NCI-H2107 treated with DMSO at 0.1 percent for 48 hours (cell line): Measurements from ENCODE around the gene CCNL2.

Experiments
- DNase-seq: peaks from one replicate; lab custom pipeline; 2025; ENCODE audit not compliant: unreplicated experiment; lab: John Stamatoyannopoulos, UW

CCNL2 gene

DNA sequence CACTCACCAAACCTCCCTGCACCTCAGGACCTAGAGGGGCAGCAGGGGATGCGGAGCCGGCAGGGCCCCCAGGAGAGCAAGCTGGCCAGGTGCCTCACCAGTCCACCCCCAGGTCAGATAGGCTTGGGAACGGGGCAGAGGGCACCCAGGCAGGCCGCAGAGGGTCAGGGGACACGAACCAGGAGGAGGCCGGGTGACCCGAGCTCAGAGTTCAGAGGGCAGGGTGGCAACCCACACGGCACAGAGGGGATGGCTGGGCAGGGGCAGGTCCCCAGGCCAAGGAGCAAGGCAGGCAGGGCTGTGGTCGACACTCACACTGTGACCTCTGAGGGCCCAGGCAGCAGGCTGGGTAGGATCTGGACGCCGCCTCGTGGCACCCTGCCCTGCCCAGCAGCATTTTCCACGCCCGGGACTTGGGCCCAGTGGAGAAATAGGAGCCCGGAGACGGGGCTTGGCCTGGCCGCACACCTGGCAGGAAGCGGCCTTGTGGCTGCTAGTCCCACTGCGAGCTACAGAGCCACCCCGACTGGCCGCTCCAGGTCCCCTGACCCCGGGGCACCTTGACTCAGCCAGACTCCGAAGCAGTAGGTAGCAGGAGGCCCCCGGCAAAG is 55.2 kb downstream of the CCNL2 start:
- no peak for DNase-seq

DNA sequence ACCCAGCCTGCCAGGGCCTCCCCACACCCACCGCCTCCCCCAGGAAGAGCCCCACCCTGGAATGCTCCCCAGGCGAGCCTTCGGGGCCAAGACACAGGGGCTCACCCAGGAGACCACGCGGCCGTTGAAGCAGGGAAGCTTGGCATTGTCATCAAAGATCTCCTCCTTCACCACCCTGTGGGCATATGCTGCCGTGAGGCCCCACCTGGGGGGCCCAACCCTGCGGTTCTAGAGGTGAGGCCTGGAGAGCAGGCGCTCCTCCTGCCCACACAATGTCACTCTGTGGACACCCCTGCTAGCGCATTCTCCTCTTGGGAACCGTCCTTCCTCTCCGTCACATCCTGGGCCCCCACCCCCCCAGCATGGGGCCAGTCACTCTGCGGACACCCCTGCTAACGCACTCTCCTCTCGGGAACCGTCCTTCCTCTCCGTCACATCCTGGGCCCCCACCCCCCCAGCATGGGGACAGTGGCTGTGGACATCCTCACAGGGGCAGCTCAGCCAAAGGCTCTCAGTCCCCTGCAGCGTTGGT is 56.5 kb downstream of the CCNL2 start:
- no peak for DNase-seq

DNA sequence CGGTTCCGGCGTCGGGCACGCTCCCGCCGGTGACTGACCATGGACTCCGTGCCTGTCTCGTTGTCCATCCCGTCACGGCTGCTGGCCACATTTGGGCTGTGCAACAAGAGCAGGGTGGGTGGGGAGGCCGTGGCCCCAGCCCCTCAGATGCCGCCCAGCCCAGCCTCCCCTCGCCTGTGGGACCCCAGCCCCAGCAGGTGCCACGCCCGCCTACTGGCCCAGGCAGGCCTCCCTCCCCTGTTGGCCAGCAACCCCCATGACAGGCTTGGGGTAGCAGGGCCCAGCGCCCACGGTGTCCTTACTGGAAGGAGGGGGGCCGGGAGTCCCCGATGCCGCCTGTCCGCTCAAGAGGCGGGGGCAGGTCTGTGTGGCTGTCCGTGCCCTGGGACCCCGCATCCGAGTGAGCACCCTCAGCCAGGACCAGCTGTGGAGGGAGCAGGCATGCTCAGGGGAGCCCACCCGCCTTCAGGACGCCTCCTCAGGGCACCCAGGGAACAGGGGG is 57.0 kb downstream of the CCNL2 start:
- no peak for DNase-seq

DNA sequence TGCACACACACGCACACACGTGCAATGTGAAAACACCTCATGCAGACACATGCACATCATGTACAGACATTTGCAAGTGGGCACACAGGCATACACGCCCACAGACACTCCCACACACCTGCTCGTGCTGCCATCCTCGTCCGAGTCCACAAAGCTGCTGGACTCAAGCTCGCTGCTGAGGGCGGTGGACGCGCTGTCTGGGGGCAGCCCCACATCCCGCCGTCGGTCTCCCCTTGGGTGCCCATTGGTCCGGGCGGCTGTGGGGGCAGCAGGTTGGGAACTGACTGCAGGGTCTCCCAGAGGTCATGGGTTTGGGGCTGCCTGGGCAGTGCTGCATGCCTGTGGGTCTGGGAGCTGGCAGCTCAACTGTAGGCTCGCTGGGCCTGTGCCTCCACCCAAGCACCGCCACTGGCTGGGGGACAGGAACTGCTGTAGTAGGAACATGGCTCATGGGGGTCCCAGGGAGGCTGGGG is 57.5 kb downstream of the CCNL2 start:
- no peak for DNase-seq

DNA sequence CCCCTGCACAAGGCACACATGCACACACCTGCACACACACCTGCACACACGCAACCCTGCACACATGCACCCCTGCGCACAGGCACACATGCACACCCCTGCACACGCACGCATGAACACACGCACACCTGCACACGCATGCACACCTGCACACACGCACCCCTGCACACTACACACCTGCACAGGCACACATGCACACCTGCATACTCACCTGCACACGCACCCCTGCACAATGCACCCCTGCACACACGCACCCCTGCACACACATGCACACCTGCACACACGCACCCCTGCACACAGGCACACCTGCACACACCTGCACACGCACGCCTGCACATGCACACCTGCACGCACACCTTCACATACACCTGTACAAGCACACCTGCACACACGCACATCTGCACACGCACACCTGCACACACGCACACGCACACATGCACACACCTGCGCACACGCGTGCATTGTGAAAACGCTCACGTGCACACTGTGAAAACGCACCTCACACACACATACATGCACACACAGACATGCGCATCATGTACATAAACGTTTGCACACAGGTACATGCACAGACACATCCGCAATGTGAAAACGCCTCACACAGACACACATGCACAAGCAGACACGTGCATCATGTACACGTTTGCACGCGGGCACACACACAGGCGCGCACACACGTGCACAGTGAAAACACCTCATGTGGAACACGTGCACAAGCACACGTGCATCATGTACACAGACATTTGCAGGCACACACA is 58.2 kb downstream of the CCNL2 start:
- no peak for DNase-seq

DNA sequence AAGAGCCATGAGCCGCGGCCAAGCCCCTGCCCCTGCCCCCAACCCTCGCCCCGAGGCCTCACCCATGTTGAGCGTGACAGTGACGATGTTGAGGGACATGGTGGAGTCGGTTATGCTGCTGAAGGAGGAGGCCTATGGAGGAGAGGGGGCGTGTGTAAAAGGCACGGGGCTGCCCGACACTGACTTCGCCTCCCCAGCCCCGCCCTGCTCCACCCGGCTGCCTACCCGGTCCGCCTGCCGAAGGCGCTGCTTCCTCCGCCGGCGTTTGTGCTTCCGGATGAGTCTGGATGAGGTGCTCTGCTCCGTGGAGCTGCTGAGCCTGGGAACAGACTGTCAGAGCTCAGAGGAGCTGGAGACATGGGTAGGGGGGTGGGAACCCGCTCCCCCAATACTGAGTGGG is 59.0 kb downstream of the CCNL2 start:
- DNase-seq = no peak

DNA sequence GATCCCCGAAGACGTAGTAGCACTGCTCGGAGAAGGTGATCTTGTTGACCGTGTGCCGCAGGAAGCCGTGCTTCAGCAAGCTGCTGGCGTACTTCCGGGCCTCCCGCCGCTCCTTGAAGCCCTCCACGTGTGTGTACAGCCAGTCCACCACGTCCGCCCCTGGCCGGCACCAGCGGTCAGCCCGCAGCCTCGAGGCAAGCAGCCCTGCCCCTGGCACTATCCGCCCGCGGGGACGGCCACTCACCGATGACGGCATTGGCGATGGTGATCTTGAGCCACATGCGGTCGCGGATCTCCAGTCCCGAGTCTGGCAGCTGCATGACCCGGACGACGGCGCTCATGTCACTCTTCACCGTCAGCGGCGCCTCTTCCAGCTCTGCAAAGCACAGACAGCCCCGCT is 60.9 kb downstream of the CCNL2 start:
- no peak for DNase-seq

DNA sequence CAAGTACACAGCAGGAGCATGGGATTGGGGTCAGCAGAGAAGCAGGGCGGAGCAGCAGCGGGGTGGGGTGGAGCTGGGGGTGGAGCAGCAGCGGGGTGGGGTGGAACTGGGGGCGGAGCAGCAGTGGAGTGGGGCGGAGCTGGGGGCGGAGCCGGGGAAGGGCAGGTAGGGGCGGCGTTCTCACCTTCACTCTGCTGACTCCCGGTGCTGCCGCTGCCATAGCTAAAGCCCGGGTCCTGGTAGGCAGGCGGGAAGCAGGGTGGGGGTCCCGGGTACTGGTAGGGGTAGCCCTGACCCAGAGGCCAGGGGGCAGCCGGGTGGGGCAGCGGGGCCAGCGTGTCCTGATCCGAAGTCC is 61.4 kb downstream of the CCNL2 start:
- no peak for DNase-seq

DNA sequence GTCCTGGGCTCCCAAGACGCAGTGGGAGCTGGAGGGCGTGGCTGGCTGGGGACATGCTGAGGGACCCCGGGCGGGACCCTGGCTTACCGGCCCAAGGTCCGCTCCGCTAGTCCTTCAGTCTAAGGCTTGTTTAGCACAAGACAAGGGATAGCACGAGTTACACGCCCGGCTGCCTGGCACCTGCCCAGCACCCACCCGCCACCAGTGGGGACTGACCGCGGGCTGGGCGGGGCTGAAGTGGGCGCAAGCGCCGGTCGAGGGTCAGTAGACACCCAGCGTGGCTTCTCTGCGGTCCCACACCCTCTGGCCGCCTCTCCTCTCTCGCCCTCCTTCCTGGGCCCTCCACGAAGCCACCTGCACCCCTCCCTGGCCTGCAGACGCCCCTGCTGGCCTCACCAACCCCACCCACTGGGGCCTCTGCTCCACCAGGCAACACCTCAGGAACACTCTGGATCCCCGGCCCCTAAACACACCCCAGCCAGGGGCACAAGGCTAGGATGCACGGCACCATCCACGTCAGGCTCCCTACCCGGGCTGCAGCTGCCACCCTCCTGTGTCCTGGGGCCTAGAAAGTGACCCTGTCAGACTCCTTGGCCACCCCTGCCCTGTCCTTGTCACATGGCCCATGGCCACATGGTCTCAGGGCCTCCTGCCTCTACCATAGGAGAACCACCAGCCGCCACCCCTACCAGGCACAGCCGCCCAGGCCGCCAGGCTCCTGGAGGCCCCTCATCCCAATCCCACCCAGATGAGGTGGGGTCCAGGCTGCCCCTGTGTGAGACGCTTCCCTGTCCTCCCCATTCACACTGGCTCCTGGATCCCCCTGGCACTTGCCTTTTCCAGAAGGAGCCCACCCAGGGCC is 62.0 kb downstream of the CCNL2 start:
- no peak for DNase-seq

DNA sequence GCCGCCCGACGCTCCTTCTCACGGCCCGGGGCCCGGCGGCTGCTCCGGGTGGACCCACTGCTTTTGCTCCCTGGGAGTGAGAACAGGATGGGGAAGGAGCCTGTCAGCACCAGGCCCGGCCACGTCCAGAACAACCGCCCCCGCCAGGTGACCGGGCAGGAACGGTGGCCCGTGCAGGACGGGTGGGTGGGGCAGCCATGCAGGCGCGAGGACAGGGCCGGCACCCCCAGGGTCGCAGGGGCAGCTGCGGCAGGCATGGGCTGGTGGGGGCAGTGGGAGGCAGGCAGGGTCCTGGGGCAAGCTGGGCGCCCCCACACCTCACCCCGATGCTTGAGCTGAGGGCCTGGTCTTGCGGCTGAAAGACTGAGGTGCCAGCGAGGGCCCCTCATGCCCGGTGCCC is 62.7 kb downstream of the CCNL2 start:
- DNase-seq = no peak

DNA sequence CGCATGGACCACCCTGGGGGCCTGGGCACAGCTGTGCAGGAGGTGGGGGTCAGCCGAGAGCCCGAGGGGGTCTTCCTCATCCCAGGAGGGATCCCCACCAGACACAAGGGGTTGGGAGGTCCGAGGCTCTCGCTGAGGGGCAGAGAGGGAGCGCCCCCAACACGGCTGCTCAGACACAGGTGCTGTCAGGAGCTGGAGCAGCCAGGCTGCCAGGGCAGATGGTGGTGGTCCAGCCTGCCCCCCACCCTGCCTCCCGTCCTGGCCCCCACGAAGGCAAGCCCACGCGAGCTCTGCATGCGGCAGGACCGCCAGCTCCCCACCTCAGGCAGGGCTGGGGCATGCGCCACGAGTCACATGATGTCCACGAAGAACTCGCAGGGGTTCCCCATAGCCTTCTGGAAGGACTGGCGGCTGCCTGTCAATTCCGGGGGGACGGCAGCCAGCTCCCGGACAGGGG is 63.3 kb downstream of the CCNL2 start:
- no peak for DNase-seq
